ENCODE results near the gene WFDC9. TPM values are rescaled to one million over a fixed set of nuclear protein-coding genes. Genes with fewer than 3 reads are reported as not detected.

The WFDC9 gene
- total and polyA plus RNA-seq, 2 of the 8 experiments (the other 6 are each of a cell fraction or from before 2014, with no cell fraction given), result not detected

DNA sequence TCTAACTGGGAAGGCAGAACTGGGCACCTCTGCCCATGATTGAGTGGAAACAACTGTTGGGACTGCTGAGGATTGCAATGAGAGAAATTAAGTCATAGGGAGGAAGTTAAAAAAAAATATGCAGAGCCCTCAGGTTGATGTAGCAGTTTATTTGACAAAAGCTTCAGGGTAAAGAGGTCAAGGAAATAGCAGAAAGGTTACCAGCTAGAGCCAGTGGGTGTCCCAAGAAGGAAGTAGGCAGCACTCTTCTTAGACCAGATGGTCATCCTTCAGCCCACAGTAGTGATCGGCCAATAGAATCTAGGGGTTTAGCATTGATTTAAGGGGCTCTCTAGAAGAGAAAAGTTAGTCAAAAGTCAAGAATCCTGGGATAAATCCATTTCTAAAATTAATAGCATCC is 23.3 kb downstream of the WFDC9 start (continued):
- TF ChIP-seq, protein P1, sequence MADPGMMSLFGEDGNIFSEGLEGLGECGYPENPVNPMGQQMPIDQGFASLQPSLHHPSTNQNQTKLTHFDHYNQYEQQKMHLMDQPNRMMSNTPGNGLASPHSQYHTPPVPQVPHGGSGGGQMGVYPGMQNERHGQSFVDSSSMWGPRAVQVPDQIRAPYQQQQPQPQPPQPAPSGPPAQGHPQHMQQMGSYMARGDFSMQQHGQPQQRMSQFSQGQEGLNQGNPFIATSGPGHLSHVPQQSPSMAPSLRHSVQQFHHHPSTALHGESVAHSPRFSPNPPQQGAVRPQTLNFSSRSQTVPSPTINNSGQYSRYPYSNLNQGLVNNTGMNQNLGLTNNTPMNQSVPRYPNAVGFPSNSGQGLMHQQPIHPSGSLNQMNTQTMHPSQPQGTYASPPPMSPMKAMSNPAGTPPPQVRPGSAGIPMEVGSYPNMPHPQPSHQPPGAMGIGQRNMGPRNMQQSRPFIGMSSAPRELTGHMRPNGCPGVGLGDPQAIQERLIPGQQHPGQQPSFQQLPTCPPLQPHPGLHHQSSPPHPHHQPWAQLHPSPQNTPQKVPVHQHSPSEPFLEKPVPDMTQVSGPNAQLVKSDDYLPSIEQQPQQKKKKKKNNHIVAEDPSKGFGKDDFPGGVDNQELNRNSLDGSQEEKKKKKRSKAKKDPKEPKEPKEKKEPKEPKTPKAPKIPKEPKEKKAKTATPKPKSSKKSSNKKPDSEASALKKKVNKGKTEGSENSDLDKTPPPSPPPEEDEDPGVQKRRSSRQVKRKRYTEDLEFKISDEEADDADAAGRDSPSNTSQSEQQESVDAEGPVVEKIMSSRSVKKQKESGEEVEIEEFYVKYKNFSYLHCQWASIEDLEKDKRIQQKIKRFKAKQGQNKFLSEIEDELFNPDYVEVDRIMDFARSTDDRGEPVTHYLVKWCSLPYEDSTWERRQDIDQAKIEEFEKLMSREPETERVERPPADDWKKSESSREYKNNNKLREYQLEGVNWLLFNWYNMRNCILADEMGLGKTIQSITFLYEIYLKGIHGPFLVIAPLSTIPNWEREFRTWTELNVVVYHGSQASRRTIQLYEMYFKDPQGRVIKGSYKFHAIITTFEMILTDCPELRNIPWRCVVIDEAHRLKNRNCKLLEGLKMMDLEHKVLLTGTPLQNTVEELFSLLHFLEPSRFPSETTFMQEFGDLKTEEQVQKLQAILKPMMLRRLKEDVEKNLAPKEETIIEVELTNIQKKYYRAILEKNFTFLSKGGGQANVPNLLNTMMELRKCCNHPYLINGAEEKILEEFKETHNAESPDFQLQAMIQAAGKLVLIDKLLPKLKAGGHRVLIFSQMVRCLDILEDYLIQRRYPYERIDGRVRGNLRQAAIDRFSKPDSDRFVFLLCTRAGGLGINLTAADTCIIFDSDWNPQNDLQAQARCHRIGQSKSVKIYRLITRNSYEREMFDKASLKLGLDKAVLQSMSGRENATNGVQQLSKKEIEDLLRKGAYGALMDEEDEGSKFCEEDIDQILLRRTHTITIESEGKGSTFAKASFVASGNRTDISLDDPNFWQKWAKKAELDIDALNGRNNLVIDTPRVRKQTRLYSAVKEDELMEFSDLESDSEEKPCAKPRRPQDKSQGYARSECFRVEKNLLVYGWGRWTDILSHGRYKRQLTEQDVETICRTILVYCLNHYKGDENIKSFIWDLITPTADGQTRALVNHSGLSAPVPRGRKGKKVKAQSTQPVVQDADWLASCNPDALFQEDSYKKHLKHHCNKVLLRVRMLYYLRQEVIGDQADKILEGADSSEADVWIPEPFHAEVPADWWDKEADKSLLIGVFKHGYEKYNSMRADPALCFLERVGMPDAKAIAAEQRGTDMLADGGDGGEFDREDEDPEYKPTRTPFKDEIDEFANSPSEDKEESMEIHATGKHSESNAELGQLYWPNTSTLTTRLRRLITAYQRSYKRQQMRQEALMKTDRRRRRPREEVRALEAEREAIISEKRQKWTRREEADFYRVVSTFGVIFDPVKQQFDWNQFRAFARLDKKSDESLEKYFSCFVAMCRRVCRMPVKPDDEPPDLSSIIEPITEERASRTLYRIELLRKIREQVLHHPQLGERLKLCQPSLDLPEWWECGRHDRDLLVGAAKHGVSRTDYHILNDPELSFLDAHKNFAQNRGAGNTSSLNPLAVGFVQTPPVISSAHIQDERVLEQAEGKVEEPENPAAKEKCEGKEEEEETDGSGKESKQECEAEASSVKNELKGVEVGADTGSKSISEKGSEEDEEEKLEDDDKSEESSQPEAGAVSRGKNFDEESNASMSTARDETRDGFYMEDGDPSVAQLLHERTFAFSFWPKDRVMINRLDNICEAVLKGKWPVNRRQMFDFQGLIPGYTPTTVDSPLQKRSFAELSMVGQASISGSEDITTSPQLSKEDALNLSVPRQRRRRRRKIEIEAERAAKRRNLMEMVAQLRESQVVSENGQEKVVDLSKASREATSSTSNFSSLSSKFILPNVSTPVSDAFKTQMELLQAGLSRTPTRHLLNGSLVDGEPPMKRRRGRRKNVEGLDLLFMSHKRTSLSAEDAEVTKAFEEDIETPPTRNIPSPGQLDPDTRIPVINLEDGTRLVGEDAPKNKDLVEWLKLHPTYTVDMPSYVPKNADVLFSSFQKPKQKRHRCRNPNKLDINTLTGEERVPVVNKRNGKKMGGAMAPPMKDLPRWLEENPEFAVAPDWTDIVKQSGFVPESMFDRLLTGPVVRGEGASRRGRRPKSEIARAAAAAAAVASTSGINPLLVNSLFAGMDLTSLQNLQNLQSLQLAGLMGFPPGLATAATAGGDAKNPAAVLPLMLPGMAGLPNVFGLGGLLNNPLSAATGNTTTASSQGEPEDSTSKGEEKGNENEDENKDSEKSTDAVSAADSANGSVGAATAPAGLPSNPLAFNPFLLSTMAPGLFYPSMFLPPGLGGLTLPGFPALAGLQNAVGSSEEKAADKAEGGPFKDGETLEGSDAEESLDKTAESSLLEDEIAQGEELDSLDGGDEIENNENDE (IDR thresholded peaks at IDR 0.05; ENCODE audit: insufficient replicate concordance, low read length), result no peak
- TF ChIP-seq TAF7 (optimal IDR thresholded peaks at IDR 0.05; ENCODE audit: borderline replicate concordance, low read depth, low read length) (no peak), CTBP2 (IDR thresholded peaks at IDR 0.05; ENCODE audit: borderline replicate concordance, insufficient read depth, insufficient read length, low read length) (no peak), RNF2 (IDR thresholded peaks at IDR 0.05; ENCODE audit: borderline replicate concordance, low read depth, low read length, missing control alignments, poor library complexity, severe bottlenecking) (no peak), SP1 (IDR thresholded peaks at IDR 0.05; ENCODE audit: low read depth, low read length) (no peak), POLR2A (IDR thresholded peaks at IDR 0.05; ENCODE audit: control extremely low read depth in 1 of 2, low read depth in 2 of 2, low read length in 2 of 2) (no peak), EGR1 (IDR thresholded peaks at IDR 0.05; ENCODE audit: borderline replicate concordance, low read depth, low read length) (no peak), TEAD4 (IDR thresholded peaks at IDR 0.05; ENCODE audit: low read depth, low read length) (no peak), CBX8 (IDR thresholded peaks at IDR 0.05; ENCODE audit: borderline replicate concordance, low read depth, low read length) (no peak)
